Fibroblast of the conjunctiva (primary cell): ENCODE results near the gene PARVB.
"Not testable (repeated sequence)": the region's sequence is repeated elsewhere in the genome, so short reads cannot be mapped to it uniquely, and the experiment has no call there.

Experiments
- DNase-seq: peaks from one replicate; pipeline ENCODE4 v3.0.0-alpha.2; 2010; ENCODE audit warnings: low read depth

PARVB gene

DNA sequence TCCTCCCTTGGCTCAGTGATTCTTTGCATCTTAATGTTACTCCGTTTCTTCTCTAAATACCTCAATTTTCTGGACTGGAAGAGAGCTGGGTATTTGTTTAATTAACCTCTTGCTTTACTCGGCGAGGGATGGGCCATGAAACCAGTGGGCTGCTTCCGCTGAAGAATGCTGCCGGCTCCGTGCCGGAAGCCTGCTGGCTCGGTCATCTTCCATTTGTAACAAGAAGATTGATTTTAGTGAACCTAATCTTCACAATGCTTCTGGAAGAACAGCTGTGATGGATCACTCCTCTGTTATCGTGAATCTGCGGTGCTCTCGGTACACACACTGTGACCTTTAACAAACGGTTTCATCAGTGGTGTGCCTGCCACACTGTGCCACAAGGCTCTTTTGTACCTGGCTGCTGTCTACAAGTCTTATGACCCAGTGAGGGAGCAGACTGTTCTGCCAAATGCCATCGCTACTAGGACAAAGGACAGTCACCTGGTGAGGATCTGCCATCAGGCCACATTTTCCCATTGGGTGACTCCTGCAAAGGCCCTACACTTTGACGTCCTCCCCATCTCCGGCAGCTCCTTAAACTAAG is 25.3 kb upstream of the PARVB start:
- no peak for DNase-seq

- DNase-seq, result no peak
Measured at GRCh38 chr22:43999378-43999777, 24.7 kb upstream of the PARVB start.

DNA sequence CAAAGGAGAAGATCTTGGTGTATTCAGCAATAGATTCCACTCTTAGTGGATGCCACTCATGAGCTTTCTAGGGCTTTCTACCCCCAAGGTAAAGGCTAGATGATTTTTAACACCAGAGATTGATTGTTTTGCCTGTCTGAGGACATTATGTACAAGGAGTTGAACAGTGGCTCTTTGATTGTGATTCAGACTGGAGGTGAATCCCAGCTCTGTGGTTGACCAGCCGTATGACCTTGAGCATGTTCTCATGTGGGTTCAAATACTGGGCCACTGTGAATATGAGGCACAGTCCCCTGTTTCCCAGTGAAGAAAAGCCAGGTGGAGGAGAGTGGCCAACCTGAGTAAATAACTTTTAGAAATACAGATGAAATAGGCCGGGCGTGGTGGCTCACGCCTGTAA is 24.0 kb upstream of the PARVB start:
- no peak for DNase-seq

DNA sequence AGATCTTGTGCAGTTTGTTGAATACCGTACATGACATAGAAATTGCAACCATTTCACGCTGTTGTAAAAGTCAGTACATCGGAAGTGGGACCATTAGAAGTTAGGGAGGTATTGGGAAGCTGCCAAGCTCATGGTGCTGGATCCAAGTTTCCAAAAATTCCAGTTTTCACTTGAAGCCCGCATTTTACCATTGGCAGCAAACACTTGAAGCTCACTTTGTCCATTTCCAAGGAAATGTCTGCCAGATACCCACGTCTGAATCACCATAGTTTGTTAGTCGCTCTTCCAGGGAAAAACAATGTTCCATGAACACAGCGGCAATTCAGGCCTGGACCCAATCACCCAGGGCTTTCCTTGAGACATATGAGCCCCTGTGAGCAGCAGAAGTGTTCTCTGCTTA is 22.6 kb upstream of the PARVB start:
- no peak for DNase-seq

DNA sequence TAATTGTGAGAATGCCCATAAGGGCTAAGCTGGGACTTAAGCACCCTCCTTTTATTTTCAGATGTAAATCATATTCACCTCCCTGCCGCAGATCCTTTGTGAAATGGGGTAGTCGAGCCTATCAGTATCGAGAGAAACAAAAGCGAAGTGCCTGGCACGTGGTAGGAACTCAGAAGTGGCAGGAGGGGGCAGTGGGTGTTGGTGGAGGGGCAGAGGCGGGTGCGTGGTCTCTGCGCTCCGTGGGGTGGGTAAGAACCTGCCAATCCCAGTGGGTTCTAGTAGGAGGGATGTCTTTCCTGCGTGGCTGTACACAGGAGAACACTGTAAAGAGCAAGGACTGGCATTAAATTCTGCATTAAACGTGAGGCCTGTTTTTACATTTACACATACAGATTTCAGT is 21.8 kb upstream of the PARVB start:
- no peak for DNase-seq

- DNase-seq, result no peak
Measured at GRCh38 chr22:44002997-44003396, 21.1 kb upstream of the PARVB start.

GRCh38 chr22:44003405-44004103 is 20.5 kb upstream of the PARVB start:
- DNase-seq, result no peak

- DNase-seq, result no peak
Measured at GRCh38 chr22:44004104-44004460, 20.0 kb upstream of the PARVB start.

GRCh38 chr22:44005524-44005923 is 18.6 kb upstream of the PARVB start:
- DNase-seq, result no peak

DNA sequence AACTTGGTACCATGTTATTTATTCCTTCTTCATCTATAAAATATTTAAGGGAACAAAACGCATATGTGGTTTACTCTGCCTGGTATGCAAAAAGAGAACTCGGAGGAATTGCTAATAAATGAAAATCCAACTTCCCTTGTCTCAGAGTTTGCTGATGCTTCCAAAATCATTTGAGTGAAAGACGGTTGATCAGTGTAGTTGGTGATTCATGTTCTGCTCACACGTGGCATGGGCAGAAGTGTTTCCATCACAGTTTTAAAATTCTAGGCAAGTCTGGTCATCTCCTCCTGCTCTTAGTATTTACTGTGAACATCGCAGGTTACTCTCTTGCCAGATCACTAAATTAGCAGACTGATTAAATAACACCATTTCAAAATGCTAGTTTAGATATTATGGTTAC is 11.9 kb upstream of the PARVB start:
- no peak for DNase-seq

GRCh38 chr22:44012591-44012990 is 11.5 kb upstream of the PARVB start:
- DNase-seq, result no peak

- no peak for DNase-seq
Measured at GRCh38 chr22:44014241-44014640, 9.9 kb upstream of the PARVB start.

GRCh38 chr22:44016586-44016985 is 7.5 kb upstream of the PARVB start:
- not testable (repeated sequence) for DNase-seq

DNA sequence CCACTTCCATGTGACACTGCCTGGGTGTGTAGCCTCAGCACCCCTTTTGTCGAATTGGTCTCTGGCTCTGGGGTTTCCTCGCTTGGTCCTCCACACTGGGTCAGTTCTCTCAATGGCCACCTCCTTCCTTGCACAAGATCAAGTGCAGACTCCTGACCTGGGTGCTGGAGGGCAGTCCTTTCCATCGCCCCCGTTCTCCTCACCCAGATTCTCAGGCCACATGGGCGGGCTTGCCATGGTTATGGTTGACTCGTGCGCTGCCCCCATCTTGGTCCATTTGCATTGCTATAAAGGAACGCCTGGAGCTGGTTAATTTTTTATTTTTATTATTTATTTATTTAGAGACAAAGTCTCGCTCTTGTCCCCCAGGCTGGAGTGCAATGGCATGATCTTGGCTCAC is 5.5 kb upstream of the PARVB start:
- no peak for DNase-seq

DNA sequence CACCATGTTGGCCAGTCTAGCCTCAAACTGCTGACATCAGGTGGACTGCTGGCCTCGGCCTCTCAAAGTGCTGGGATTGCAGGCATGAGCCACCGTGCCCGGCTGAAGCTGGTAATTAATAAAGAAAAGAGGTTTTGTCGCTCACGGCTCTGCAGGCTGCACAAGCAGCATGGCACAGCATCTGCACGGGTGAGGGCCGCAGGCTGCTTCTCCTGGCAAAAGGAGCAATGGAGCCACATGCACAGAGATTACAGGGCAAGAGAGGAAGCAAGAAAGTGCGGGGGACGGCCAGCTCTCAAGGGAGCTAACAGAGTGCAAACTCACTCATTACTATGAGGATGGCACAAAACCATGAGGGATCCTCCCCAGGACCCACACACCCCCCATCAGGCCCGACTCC is 4.7 kb upstream of the PARVB start:
- DNase-seq, result no peak

DNA sequence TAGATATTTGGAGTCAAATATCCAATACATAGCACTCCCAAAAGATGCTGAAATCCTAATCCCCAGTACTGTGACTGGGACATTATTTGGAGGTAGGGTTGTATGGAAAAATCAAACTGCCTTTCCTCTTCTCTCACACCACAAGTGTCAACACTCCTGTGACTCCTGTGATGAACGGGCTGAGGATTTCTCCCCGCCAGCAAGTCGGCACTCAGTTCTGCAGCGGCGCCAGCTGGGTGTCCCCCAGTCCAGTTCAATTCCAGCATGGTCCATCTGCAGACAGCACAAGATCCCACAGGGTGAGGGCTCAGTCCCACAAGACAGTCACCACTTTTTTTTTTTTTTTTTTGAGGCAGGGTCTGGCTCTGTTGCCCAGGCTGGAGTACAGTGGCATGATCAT is 4.3 kb upstream of the PARVB start:
- DNase-seq, result no peak

DNA sequence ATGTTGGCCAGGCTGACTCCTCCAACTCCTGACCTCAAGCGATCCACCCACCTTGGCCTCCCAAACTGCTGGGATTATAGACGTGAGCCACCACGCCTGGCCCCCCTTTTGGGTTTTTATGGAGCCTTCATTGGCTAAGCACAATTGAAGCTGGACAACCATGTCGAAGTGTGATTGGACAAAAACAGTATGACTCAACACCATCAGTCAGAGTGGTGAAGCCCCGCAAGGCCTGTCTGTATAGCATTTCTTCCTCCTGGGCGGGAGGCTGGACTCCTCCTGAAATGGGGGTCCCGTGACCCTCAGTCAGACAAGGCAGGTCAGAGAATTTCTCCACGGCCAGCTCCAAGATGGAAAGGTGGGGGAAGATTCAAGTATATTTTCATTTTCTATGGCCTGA is 3.1 kb upstream of the PARVB start:
- no peak for DNase-seq

DNA sequence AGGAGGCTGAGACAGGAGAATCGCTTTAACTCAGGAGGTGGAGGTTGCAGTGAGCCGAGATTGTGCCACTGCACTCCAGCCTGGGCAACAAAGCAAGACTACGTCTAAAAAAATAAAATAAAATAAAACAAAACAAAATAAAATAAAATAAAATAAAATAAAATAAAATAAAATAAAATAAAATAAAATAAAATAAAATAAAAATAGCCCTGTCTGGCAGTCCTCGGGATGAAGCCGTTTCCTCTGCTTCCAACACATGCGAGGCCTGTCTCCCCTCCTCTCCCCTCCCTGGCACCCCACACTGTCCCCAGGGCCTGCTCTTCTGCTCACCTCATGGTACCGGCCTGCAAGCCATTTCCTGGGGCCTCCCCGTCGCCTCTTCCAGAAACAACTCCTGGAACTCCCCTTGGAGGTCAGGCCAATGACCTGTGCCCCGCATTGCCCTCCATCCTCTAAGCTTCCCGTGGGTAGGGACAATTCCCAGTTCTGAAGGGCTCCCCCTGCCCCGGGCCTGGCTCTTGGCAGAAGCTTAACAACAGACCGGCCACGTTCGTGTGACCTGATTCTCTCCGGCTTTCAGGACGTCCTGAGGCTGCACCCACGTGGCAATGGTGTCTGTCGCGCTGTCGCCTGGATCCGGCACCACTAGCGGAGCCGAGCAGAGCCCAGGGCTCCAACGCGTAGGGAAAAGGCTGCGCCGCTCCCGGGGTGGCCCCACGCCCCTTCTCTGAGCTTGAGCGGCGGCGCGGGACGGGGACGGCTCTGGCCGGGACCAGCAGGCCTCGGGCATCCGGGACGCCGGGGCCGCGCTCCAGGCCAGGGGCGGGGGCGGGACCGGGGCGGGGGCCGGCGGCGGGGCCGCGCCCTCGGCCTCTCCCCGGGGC is 456 bp upstream of the PARVB start:
- DNase-seq, result no peak

DNA sequence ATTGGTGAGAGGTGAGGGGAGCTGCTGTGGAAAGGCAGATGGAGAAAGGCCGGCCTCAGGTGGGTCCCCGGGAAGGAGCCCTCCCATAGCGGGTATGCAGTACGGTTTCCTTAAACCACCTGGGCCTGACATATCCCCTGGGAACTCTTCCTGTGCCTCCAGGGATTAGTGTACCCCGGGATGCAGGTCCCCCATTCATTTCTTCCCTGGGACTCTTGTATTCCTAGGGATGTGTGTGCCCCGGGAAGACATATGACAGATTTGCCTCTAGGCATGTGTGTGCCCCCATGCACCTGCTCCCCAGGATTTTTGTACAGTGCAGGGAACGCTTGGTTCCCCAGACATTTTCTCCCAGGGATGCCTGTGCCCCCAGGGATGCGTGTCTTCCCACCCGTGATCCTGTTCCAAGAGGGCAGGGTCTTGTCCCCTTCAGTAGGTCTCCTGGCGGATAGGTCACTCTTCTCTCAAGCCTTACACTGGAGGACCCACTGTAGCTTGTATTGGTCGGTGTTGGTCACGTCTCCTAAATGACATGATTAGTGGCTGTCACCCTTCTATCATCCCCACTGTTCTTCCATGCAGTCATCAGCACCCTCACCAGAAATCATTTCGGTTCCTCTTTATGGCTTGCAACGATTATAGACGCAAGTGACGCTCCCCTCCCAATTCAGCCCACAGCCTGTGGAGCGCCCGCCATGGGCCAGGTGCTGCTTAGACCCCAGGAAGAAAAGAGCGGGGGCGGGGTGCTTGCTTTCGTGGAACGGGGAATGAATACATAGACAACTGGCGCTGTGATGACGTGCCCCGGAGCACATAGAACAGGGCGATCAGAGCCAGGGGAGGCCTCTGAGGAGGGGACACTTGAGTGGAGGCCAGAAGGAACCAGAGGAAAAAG is 1.3 kb downstream of the PARVB start:
- DNase-seq, result no peak

GRCh38 chr22:44026066-44026629 is 2.0 kb downstream of the PARVB start:
- DNase-seq, result no peak

GRCh38 chr22:44026630-44027511 is 2.8 kb downstream of the PARVB start:
- no peak for DNase-seq
